Nephron (organoid): ENCODE data around the gene NTRK3.
A peak's percentile ranks its signal among the peaks of the same experiment; 100 is the strongest.

Experiments used
- H3K27ac Mint-ChIP-seq, 3 experiments: 2 replicates each; pipeline ENCODE4 v1.8.0; 2020; ENCODE audit warnings: mixed read lengths in 3 of 3, mild to moderate bottlenecking in 2 of 3, moderate library complexity in 1 of 3
- H3K27me3 Mint-ChIP-seq: 2 replicates; pipeline ENCODE4 v1.8.0; 2021; ENCODE audit warnings: low read depth, mild to moderate bottlenecking, moderate library complexity, mixed read lengths
- H3K36me3 Mint-ChIP-seq: 2 replicates; pipeline ENCODE4 v1.8.0; 2020; ENCODE audit warnings: low read depth, mixed read lengths
- H3K4me1 Mint-ChIP-seq: 2 replicates; pipeline ENCODE4 v1.8.0; 2020; ENCODE audit warnings: mixed read lengths
- H3K4me3 Mint-ChIP-seq, 3 experiments: 2 replicates each; pipeline ENCODE4 v1.8.0; 2020; ENCODE audit warnings: mild to moderate bottlenecking in 3 of 3, mixed read lengths in 3 of 3, moderate library complexity in 2 of 3
- H3K9me3 Mint-ChIP-seq: 2 replicates; pipeline ENCODE4 v1.8.0; 2020; ENCODE audit warnings: mixed read lengths
- CTCF ChIP-seq, 3 experiments: fragments of 200-600 bp; sonication (generic); IDR thresholded peaks; one replicate each; pipeline ENCODE4 v1.5.0; 2021; ENCODE audit warnings: antibody characterized with exemption in 3 of 3; ENCODE audit not compliant: unreplicated experiment in 3 of 3

NTRK3 gene

DNA sequence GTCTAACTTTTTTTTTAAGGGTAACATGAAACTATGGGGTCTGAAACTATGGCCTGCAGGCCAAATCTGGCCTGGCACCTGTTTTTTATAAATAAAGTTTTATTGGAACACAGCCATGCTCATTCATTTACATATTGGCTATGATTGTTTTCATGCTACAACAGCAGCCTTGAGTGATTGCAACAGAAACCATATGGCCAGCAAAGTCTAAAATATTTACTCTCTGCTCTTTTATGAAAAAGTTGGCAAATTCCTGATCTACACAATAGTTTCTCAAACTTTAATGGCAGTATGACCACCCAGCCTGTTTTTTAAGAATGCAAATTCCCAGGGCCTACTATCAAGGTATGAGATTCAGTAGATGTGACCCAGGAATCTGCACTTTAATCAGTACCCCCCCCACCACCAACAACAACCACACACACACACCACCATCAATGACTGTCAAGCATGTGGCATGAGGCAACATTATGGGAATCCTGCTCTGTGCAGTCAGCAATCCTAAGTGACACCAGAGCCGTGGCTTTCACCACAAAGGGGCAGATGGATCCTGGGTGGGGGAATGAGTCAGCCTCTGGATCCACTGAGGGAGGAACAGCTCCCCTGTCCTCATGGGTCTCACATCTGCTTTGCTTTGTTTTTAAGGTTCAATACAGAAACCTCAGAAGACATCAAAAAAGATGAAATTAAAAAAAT, 142.8 kb downstream of the NTRK3 start:
- no peak overlapping the region for H3K4me3 Mint-ChIP-seq

GRCh38 chr15:88108991-88109390, 147.5 kb downstream of the NTRK3 start:
- Mint-ChIP-seq H3K4me3 (no peak overlapping the region), H3K27me3 (peaks cover 20% of the 10 kb centered on the region), H3K4me1 (peaks cover 10% of the 10 kb centered on the region), H3K9me3 (no peaks in the 10 kb centered on the region), H3K27ac (no peak overlapping the region), H3K36me3 (no peaks in the 10 kb centered on the region)
- TF ChIP-seq CTCF (IDR thresholded peaks at IDR 0.05; ENCODE audit: unreplicated experiment in 3 of 3), result no peak

More for the DNA sequence above, 142.8 kb downstream of the NTRK3 start:
- peaks cover 11% of the 10 kb centered on the region for H3K27me3 Mint-ChIP-seq
- peaks cover 9% of the 10 kb centered on the region for H3K4me1 Mint-ChIP-seq
- no peaks in the 10 kb centered on the region for H3K9me3 Mint-ChIP-seq
- H3K27ac Mint-ChIP-seq, result no peak overlapping the region
- TF ChIP-seq CTCF (IDR thresholded peaks at IDR 0.05; ENCODE audit: unreplicated experiment in 3 of 3), result no peak
- no peaks in the 10 kb centered on the region for H3K36me3 Mint-ChIP-seq

GRCh38 chr15:88108477-88108876, 148.1 kb downstream of the NTRK3 start:
- no peaks in the 10 kb centered on the region for H3K9me3 Mint-ChIP-seq
- peaks cover 10% of the 10 kb centered on the region for H3K4me1 Mint-ChIP-seq
- no peaks in the 10 kb centered on the region for H3K36me3 Mint-ChIP-seq
- H3K27me3 Mint-ChIP-seq, result peaks cover 17% of the 10 kb centered on the region
- H3K4me3 Mint-ChIP-seq, result no peak overlapping the region
- peak overlapping the region in 2 of 3 experiments; percentile 17 to 20 for H3K27ac Mint-ChIP-seq
- TF ChIP-seq CTCF (IDR thresholded peaks at IDR 0.05; ENCODE audit: unreplicated experiment in 3 of 3), result no peak

DNA sequence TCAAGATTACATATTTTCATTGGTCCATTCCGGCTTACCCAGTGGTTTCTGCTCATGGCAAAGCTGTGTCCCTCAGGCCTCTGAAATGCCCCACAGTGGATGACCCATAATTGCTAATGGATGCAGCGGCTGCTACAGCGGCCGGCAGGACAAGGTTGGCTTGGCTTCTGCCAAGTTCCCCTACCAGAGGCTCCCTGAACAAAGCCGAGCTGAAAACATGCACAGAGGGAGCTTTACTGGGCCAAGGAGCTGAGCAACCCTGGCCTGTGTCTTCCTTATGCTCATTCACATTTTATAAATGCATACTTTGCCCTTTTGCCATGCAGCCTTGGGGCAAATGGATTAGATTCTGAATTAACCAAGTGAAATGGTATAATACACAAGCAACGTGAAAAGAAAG, 150.5 kb downstream of the NTRK3 start:
- peak overlapping the region in 1 of 3 experiments; percentile 58 for H3K27ac Mint-ChIP-seq
- H3K9me3 Mint-ChIP-seq, result no peaks in the 10 kb centered on the region
- no peaks in the 10 kb centered on the region for H3K36me3 Mint-ChIP-seq

GRCh38 chr15:88104357-88104756, 152.2 kb downstream of the NTRK3 start:
- no peak for TF ChIP-seq CTCF (IDR thresholded peaks at IDR 0.05; ENCODE audit: unreplicated experiment in 3 of 3)
- peaks cover 14% of the 10 kb centered on the region for H3K27me3 Mint-ChIP-seq
- no peaks in the 10 kb centered on the region for H3K36me3 Mint-ChIP-seq
- H3K9me3 Mint-ChIP-seq, result no peaks in the 10 kb centered on the region
- H3K4me3 Mint-ChIP-seq, result no peak overlapping the region
- no peak overlapping the region for H3K27ac Mint-ChIP-seq
- H3K4me1 Mint-ChIP-seq, result peaks cover 10% of the 10 kb centered on the region

More for the DNA sequence above, 150.5 kb downstream of the NTRK3 start:
- Mint-ChIP-seq H3K4me3 (no peak overlapping the region), H3K4me1 (peaks cover 10% of the 10 kb centered on the region), H3K27me3 (peaks cover 13% of the 10 kb centered on the region)
- TF ChIP-seq CTCF (IDR thresholded peaks at IDR 0.05; ENCODE audit: unreplicated experiment in 3 of 3), result no peak

DNA sequence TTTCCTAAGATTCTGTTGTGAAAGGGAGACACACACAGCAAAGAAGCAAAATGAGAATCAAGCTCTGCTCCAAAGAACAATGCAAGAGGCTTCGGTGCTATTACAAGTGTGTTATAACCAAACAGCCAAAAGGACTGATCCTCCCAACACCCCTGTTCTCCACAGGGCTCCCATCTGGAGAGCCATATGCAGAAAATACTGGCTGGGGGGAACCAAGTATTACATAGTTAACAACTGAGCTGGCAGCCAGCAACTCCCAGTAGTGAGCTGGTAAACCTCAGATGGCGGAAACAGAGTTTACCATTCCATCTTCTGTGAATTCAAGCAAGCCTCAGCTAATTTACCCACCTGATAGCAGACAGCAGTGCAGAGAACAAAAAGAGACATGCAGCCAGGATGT, 156.4 kb downstream of the NTRK3 start:
- Mint-ChIP-seq H3K9me3 (no peaks in the 10 kb centered on the region), H3K36me3 (no peaks in the 10 kb centered on the region), H3K27me3 (peaks cover 12% of the 10 kb centered on the region), H3K4me3 (no peak overlapping the region), H3K27ac (no peak overlapping the region), H3K4me1 (peaks cover 11% of the 10 kb centered on the region)
- TF ChIP-seq CTCF (IDR thresholded peaks at IDR 0.05; ENCODE audit: unreplicated experiment in 3 of 3), result no peak
